ENCODE data around the gene RXFP1.
"Not testable (repeated sequence)": the region's sequence is repeated elsewhere in the genome, so short reads cannot be mapped to it uniquely, and the experiment has no call there.

The RXFP1 gene

DNA sequence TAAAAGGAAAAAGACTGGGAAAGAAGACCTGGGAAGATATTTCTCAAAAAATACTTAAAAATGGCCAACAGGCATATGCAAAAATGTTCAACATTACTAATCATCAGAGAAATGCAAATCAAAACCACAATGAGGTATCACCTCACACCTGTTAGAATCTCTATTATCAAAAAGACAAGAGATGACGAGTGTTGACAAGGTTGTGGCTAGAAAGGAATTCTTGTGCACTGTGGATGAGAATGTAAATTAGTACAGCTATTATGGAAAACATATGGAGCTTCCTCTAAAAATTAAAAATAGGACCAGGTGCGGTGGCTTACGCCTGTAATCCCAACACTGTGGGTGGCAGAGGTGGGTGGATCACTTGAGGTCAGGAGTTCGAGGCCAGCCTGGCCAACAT is 100.0 kb downstream of the RXFP1 start:
- no peak for DNase-seq

DNA sequence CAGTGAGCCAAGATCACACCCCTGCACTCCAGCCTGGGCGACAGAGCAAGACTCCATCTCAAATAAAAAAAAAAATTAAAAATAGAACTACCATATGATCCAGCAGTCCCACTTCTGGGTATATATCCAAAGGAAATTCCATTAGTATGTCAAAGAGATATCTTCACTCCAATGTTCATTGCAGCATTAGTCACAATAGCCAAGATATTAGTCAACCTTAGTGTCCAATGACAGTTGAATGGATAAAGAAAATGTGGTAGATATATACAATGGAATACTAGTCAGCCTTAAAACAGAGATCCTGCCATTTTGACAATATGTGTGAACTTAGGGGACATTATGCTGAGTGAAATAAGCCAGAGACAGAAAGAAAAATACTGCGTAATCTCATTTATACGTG is 100.6 kb downstream of the RXFP1 start:
- DNase-seq: no peak

DNA sequence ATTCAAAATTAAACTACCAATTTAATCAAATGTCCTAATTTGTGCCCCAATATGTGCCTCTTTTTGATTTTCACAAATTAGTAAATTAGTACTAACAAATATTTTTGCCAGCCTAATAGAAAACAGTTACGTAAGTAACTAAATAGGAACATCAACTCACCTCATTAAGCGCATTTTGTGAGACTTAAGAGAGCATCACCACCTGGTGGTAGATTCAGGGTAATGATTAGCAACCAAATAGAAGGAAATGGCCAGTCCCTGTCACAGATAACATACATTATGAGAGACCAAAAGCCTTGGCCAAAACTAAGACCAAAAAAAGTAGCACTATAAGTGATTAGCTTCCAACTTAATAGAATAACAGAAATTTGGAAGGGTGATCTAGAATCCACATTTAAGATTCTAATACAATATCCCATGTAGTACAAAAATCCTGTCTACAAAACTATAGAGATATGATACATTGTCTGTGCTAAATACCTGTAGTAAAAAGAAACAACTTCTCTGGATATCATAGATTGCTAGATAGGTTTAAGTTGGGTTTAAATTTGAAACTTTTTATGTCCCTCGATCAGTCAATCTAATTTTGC is 103.3 kb downstream of the RXFP1 start:
- DNase-seq: peak; percentile 0

DNA sequence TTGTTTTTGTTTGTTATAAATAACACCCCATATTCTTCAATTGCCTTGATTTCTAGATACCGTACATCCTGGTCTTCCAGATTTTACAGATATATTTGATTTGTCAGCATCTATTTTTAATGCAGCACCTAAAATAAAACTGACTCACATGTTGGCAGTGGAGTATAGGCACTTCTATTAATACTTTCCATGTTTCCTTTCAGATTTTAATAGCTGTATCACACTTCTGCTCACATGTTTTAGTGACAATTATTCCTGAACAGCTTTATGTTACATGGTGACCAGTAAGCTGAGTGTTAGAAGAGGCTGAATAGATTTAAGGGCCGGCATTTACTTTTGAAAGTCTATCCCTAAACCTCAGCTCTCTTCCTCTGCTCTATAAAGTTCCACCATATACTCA is 103.9 kb downstream of the RXFP1 start:
- DNase-seq: no peak

DNA sequence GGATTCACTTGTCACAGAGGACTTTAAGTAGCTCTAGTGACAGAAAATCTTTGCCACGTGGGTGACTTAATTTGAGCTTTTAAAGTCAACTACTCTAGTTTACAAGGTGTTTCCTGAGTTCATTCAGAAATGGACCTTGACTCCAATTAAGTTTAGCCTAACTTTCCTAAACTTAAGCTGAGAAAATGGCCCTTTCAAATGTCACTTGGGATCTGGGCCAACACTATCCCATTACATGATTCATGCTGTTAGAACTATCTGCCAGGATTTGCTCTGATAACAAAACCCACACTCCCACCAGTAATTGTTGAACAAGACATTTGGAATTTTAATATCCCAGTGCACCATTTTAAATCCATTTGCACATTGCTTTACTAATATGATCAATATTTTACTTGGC is 109.2 kb downstream of the RXFP1 start:
- no peak for DNase-seq

DNA sequence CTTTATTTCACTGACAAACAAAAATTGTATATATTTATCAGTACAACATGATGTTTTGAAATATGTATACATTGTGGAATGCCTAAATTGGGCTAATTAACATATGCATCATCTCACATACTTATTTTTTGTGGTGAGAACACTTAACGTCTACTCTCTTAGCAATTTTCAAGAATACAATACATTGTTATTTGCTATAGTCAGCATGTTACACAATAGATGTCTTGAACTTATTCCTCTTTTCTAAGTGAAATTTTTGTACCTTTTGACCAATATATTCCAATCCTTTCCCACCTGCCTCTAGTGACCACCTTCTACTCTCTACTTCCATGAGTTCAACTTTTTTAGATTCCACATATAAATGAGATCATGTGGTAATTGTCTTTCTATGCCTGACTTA is 114.9 kb downstream of the RXFP1 start:
- no peak for DNase-seq

DNA sequence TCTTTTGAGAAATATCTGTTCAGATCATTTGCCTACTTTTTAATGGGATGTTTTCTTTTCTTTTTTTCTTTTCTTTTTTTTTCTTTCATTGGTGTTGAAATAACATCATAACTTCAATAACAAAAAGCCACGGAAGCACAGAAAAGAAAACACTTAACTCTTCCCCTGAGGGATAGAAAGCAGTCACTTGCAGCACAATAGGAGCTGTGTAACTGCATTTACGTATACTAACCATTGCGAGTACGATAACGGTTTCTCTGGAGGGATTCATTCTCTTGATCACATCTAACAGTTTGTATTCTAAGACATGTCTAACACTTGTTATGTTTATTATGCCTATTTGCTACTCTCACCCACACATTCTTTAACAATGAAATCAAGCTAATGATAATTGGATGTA is 122.7 kb downstream of the RXFP1 start:
- DNase-seq: no peak

DNA sequence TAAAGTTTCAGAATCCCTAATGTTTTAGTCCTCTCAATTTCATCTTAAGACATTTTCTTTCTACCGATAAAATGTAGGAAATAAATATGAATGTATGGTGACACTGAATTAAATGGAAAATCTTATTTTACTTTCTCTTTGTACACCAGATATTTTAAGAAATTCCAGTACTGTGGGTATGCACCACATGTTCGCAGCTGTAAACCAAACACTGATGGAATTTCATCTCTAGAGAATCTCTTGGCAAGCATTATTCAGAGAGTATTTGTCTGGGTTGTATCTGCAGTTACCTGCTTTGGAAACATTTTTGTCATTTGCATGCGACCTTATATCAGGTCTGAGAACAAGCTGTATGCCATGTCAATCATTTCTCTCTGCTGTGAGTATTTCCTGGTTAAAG is 123.1 kb downstream of the RXFP1 start:
- no peak for DNase-seq

DNA sequence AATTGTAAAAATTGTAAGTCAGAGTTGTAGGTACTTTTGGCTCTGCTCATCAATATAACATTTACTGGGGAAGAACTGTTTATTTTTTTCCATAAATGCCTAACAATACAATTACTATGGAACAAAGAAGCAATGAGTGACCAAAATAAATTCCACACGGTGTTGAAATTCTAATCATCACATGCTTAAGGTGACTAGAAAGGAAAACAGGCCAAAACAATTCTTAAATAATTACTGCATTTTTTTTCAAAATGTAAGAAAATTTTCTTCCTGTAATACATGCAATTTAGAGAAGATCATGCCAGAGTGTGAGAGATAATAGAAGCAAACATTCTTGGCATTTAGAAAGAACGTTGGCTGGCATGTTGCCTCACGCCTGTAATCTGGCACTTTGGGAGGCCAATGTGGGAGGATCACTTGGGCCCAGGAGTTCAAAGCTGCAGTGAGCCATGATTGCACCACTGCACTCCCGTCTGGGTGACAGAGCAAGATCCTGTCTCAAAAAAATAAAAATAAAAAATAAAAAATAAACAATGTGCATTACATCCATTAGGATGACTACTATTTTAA is 127.5 kb downstream of the RXFP1 start:
- DNase-seq: no peak

DNA sequence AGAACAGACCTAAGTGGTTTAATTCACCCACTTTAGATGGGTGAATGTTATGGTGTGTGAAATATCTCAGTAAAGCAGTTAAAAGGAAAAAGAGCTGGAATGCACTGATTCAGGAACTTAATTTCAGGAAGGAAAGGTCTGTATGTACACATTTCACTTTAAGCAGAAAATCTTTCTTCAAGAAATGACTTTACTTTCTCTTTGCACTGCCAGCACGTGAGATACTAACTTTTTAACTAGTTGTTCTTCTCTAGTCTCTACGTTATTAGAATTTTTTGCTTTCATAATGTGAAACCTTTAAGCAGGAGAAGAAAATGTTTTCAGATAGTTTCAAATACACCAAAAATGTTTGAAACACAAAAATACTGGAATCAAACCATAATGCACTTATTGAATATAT is 131.2 kb downstream of the RXFP1 start:
- no peak for DNase-seq

DNA sequence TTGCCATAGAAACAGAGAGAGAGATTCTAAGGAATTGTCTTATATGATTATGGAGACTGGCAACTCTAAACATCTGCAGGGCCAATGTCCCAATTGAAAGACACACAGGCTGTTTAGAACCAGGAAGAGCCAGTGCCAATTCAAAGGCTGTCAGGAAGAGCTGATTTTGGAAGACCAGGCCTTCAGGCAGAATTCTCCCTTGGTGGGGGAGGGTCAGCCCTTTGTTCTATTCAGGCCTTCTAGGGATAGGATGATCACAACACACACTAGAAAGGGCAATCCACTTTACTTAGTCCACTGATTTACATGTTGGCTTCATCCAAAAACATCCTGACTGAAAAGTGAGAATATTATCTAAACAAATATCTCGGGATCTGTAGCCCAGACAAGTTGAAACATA is 134.8 kb downstream of the RXFP1 start:
- DNase-seq: no peak

DNA sequence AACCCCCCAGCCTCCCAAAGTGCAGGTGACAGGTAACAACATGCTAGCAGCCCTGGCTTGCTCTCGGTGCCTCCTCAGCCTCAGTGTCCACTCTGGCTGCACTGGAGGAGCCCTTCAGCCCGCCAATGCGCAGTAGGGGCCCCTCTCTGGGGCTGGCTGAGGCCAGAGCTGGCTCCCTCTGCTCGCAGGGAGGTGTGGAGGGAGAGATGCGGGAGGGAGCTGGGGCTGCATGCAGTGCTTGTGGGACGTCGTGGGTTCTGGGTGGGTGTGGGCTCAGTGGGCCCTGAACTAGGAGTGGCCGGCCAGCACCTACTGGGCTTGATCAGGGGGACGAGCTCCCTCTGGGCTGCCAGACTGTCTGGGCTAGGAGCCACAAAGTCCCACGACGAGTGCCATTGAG is 135.6 kb downstream of the RXFP1 start:
- DNase-seq: no peak

DNA sequence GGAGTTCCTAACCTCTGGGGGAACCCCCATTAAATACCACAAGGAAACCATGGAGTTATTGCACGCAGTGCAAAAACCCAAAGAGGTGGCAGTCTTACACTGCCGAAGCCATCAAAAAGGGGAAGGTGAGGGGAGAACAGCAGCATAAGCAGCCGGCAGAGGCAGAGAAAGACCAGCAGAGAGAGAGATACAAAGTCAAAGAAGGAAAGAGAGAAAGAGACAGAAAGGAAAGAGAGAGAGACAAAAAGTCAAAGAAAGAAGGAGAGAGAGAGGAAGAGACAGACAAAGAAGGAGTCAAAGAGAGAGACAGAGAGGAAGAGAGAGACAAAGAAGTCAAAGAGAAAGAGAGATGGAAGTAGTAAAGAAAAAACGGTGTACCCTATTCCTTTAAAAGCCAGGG is 141.6 kb downstream of the RXFP1 start:
- DNase-seq: not testable (repeated sequence)

DNA sequence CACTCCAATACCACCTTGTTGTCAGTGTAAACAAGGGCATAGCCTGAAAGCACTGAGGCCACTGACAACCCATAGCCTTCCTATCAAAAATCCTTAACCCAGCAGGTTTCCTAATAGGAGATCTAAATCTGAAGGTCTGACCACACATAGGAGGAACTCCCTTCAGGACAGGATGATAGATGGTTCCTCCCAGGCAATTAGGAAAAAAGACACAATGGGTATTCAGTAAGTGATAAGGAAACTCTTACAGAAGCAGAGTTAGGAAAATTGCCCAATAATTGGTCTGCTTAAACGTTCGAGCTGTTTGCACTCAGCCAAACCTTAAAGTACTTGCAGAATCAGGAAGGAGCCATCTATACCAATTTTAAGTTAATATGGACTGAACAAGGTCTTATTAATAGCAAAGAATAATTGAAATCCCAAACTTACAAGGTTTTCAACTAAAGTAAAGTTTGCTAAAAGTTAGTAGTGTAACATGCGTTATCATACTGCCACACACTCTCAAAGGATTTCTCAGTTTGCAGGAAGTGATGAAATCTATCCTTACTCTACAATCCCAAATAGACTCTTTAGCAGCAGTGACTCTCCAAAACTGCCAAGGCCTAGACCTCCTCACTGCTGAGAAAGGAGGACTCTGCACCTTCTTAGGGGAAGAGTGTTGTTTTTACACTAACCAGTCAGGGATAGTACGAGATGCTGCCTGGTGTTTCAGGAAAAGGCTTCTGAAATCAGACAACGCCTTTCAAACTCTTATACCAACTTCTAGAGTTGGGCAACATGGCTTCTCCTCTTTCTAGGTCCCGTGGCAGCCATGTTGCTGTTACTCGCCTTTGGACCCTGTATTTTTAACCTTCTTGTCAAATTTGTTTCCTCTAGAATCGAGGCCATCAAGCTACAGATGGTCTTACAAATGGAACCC is 142.3 kb downstream of the RXFP1 start:
- DNase-seq: not testable (repeated sequence)

DNA sequence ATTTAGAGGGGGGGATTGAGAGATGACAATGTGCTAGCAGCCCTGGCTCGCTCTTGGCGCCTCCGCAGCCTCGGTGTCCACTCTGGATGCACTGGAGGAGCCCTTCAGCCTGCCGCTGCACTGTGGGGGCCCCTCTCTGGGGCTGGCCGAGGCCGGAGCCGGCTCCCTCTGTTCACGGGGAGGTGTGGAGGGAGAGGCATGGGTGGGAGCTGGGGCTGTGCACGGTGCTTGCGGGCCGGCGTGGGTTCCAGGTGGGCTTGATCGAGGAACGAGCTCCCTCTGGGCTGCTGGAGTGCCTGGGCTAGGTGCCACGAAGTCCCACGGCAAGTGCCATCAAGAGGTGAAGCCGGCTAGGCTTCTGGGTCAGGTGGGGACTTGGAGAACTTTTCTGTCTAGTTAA is 143.1 kb downstream of the RXFP1 start:
- no peak for DNase-seq

DNA sequence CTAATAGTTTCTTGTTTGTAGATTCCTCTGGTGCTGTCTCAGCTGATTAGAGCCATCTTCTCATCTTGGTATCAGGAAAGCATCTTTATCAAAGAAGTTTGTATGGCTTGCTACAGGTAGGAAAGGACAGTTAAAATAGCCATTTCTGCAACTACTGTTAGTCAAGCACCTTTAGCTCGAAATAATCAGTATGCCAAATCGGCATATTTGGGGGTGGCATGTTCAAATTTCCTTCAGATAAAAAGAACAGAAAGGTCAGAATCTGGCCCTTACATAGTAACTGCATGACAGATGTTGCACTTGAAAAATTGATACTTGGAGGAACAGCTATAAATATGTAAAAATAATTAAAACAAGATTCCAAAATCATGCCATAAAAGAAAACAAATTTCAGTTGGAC is 145.2 kb downstream of the RXFP1 start:
- DNase-seq: no peak

DNA sequence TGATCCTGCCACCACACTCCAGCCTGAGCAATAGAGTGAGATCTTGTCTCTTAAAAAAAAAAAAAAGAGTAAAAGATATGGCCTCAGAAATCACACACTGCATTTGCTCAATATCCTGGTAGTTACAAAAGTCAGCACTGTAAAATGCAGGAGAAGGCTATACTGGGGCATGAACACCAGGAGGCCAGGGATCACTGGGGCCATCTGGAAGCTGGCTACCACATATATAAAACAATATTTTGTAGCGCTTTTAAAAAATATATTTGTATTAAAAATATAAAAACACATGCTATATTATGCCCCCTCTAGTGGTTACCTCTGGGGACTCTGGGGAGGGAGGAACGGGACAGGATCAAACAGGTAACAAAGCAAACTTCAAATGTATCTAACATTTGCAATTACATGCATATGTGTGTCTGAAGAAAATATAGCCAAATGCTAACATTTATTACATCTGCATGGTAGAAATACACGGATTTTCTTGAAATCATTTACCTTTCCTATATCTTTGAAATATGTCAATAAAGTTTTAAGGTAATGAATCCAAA is 146.0 kb downstream of the RXFP1 start:
- no peak for DNase-seq

DNA sequence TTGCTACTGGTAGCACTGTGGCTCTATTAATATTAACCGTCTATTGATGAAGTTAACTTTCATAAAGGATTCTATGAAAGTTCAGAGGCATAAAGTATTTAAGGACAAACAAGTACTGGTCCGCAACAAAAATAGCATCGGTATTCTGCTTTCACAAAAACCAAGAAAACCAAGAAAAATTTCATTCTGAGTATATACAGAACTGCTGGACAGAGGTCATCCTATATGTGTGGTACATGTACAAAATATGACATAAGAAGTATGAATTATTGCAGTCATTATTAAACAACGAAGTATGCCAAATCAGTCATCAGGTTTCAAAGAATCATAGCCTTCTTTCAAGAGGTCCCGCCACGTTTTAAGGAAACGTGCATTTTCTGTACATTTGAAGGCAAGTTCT is 147.6 kb downstream of the RXFP1 start:
- DNase-seq: no peak

DNA sequence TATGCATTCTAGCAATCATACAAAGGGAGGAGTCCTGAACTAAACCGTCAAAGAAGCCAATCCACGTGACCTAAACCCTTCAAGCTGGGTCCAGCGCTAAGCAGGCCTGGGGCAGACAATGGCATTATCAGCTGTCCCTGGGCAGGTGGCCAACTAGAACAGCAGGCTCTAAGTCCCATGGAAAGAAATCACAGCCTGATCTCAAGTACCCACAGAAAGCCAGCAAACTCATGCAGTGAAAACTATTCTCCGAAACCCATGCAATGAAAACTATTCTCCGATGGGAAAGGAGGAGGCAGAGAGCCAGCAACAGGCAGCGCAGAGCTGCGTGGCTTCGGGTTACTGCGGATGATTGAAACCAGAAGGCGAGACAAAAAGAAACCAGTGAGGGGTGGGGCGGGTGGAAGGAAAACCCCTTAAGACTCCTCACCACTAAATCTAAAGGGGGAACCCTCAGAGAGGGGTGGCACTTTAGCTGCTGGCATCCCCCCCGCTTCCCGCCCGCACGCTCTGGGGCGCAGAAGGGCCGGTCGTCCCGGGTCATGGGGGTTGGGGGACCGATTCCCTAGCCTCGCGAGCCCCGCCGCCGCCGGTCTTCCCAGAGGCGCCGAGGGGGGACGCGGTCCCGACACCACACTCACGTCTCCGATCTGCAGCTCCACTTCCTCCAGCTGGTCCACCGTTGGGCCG is 149.4 kb downstream of the RXFP1 start:
- no peak for DNase-seq

DNA sequence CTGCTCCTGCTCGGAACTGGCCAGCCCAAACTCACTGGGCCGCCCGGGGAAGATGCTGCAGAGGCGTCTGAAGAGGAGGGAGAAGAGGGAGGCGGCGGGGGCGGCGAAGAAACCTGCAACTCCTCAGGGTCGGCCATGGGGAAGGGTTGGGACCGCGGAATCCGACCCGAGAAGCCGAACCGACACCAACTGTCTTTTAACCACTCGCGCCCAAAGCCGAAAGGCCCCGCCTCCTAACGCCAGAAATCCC is 149.9 kb downstream of the RXFP1 start, which contains the start of gene C4orf46:
Gene C4orf46 (minus strand): TSS at position 223 of the 250 bp plus-strand sequence. CDS start 86 bp downstream, at position 137.
- no peak for DNase-seq

DNA sequence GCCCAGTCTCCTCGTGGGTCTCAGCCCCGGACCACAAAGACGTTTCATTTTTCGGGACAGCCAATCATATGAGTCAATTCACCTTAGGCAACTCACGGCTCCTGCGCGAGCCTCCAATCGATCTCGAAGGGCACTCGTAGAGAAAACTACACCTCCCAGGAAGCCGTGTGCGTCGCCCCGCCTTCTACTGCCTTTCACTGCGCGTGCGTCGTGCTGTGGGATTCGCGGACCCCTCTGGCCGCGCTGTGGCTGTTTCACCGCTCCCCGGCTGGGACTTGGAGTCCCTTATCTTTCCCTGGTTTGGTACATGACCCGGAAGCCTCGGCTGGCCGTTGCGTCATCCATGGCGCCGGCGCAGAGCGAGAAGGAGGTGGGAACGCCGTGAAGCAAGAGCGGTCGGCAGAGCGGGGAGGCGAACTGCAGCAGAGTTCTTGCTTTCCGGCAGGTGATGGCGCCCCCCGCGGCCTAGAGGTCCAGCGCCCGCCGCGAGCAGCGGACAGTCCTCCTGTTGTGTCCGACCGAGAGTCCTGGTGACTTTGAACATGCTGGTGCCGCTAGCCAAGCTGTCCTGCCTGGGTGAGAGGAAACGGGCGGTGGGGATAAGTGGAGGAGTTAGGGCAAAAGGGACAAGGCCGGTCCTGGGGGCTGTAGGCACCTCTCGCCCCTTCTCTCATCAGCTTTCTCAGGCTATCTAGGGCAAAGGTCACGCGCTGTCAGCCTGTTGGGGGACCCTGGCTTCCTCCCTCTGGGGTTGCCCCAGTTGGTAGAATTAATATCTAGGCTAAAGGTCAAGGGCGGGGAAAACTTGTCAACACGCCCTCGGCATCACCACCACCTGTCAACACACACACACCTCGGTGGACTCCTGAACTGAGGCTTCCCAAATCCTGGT is 150.5 kb downstream of the RXFP1 start, which contains the start of gene ETFDH:
Gene ETFDH (plus strand): TSS at position 382 of the 892 bp plus-strand sequence. CDS start 161 bp downstream, at position 543.
- peak; percentile 94 for DNase-seq

DNA sequence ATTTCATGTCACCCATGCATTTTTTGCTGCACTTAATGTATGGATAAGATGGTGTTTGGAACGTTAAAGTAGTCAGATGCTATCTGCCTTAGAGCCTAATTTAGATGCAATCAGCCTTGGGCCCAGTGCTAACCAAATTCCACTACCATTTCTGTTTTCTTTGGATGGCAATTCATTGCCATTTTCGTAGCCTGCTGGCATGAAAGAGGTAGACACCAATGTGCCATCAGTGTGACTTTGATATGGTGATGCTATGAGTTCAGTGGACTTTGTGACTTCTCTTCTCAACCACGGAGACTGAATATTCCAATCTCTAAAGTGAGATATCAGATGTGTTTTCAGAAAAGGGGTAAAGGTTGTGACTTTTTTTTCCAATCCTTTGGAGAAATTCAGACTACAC is 152.0 kb downstream of the RXFP1 start:
- DNase-seq: no peak

Measured in KG1 (cell line).